ENCODE data around the gene PITX3. TPM values are rescaled to one million over a fixed set of nuclear protein-coding genes. Genes with fewer than 3 reads are reported as not detected.

The PITX3 gene
- total RNA-seq, 1 donor from 2014 or later, result 0.85 TPM

DNA sequence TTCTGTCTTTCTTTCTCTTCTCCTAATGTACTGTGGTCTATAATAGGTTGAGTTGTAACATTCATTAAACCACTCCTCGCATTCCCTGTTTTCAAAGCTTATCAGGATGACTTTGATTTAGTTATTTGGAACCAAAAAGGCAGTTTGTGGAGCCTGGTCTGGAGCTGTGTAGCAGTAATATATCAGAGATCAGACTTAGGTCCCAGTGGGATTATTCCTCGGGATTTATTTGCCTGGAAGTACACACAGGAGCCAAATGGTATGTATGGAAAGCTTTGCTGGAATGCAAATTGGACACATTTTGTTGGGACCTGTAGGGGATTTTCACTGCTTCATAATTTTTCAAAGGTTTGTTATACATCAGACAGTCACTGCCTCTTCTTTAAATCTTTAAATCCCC is 44.9 kb upstream of the PITX3 start:
- Histone ChIP-seq H3K4me3 (no peak overlapping the region), H3K36me3 (no peaks in the 10 kb centered on the region), H3K27me3 (ENCODE audit: low read depth) (no peaks in the 10 kb centered on the region), H3K9me3 (replicated peaks) (no peaks in the 10 kb centered on the region), H3K4me1 (peaks cover 96% of the 10 kb centered on the region), H3K27ac (replicated peaks) (peak overlapping the region; percentile 27)
- intact Hi-C loops (cut with micrococcal nuclease), result no loop called here
- TF ChIP-seq, protein P1, sequence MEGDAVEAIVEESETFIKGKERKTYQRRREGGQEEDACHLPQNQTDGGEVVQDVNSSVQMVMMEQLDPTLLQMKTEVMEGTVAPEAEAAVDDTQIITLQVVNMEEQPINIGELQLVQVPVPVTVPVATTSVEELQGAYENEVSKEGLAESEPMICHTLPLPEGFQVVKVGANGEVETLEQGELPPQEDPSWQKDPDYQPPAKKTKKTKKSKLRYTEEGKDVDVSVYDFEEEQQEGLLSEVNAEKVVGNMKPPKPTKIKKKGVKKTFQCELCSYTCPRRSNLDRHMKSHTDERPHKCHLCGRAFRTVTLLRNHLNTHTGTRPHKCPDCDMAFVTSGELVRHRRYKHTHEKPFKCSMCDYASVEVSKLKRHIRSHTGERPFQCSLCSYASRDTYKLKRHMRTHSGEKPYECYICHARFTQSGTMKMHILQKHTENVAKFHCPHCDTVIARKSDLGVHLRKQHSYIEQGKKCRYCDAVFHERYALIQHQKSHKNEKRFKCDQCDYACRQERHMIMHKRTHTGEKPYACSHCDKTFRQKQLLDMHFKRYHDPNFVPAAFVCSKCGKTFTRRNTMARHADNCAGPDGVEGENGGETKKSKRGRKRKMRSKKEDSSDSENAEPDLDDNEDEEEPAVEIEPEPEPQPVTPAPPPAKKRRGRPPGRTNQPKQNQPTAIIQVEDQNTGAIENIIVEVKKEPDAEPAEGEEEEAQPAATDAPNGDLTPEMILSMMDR (IDR thresholded peaks at IDR 0.05; ENCODE audit: borderline replicate concordance), result no peak
- no peak for DNase-seq

DNA sequence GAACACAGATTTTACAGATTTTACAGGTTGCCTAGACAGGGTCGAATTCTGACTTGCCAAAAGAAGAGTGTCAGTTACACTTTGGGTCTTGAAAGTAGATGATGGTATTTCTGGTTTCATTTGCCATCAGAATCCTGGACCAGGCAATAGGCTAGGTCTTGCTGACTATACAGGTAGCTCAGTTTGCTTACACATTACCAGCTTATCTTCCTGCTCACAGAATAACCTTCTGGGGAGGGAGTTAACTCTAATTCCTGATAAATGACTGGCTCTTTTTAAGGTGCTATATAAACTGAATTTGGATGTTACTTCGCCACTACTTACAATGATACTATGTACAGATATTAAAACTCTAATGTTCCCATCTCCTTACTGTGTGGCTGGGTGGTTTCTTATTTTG is 43.8 kb upstream of the PITX3 start:
- TF ChIP-seq, protein P1 (IDR thresholded peaks at IDR 0.05; ENCODE audit: borderline replicate concordance), result no peak
- intact Hi-C loops (cut with micrococcal nuclease), result no loop called here
- H3K4me1 ChIP-seq, result peaks cover 96% of the 10 kb centered on the region

DNA sequence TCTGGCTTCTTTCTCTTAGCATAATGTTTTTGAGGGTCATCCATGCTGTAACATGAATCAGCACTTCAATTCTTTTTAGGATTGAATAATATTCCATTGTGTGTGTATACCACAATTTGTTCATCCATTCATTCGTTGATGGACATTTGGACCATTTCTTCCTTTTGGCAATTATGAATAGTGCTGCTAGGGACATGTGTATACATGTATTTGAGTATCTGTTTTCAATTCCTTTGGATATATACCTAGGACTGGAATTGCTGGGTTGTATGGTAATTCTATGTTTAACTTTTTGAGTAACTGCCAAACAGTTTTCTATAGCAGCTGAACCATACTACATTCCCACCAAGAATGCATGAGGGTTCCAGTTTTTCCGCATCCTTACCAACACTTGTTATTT is 43.2 kb upstream of the PITX3 start:
- Histone ChIP-seq H3K36me3 (no peaks in the 10 kb centered on the region), H3K4me1 (peaks cover 96% of the 10 kb centered on the region), H3K27me3 (ENCODE audit: low read depth) (no peaks in the 10 kb centered on the region), H3K27ac (replicated peaks) (no peak overlapping the region), H3K9me3 (replicated peaks) (no peaks in the 10 kb centered on the region), H3K4me3 (no peak overlapping the region)
- intact Hi-C loops (cut with micrococcal nuclease), result no loop called here
- no peak for DNase-seq
- TF ChIP-seq, protein P1 (IDR thresholded peaks at IDR 0.05; ENCODE audit: borderline replicate concordance), result no peak

More for the DNA sequence above, 43.8 kb upstream of the PITX3 start:
- Histone ChIP-seq H3K4me3 (no peak overlapping the region), H3K36me3 (no peaks in the 10 kb centered on the region), H3K27ac (replicated peaks) (no peak overlapping the region), H3K9me3 (replicated peaks) (no peaks in the 10 kb centered on the region), H3K27me3 (ENCODE audit: low read depth) (no peaks in the 10 kb centered on the region)
- DNase-seq, result no peak

DNA sequence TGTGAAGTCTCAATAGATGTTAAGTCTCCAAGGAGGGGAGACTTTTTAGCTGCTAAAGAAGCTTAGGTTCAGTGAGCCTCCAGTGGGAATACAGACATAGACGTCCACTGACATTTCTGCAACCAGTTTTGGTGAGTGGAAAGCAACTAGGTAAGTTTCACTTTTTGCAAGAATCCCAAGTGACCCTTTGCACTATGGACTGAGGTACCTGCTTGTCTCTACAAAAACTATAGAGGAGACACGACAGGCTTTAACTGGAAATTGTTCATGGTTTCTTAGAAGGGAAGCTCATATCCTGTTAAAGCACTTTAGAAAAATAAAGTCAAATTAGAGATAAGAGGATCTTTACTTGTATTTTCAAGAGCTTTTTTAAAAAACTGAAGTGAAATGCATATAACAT is 42.6 kb upstream of the PITX3 start:
- TF ChIP-seq, protein P1 (IDR thresholded peaks at IDR 0.05; ENCODE audit: borderline replicate concordance), result no peak
- DNase-seq, result no peak
- Histone ChIP-seq H3K27ac (replicated peaks) (peak overlapping the region; percentile 89), H3K4me3 (no peak overlapping the region), H3K27me3 (ENCODE audit: low read depth) (no peaks in the 10 kb centered on the region), H3K9me3 (replicated peaks) (no peaks in the 10 kb centered on the region), H3K36me3 (no peaks in the 10 kb centered on the region), H3K4me1 (peaks cover 96% of the 10 kb centered on the region)
- intact Hi-C loops (cut with micrococcal nuclease), result no loop called here

DNA sequence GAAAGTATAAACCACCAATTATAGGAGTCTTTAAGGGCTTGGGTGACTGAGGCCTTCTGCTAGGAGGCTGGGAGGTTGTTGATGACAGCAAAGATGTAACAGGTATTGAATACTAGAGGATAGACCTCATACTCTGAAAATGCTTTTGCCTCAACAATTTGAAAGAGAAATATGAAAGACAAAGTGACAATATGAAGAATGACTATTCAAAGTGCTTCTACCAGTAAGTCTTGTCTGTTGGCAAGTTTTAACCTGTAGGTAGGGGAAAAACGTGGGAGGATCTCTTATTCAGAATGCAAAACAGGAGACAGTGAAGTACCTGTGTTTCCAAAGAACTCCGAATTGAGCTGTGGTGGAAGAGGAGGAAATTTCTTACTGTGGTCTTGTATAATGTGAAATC is 42.2 kb upstream of the PITX3 start:
- Histone ChIP-seq H3K27me3 (ENCODE audit: low read depth) (no peaks in the 10 kb centered on the region), H3K9me3 (replicated peaks) (no peaks in the 10 kb centered on the region), H3K27ac (replicated peaks) (peak overlapping the region; percentile 89), H3K4me1 (peaks cover 97% of the 10 kb centered on the region), H3K36me3 (no peaks in the 10 kb centered on the region), H3K4me3 (no peak overlapping the region)
- TF ChIP-seq, protein P1 (IDR thresholded peaks at IDR 0.05; ENCODE audit: borderline replicate concordance), result no peak
- DNase-seq, result no peak
- intact Hi-C loops (cut with micrococcal nuclease), result no loop called here

DNA sequence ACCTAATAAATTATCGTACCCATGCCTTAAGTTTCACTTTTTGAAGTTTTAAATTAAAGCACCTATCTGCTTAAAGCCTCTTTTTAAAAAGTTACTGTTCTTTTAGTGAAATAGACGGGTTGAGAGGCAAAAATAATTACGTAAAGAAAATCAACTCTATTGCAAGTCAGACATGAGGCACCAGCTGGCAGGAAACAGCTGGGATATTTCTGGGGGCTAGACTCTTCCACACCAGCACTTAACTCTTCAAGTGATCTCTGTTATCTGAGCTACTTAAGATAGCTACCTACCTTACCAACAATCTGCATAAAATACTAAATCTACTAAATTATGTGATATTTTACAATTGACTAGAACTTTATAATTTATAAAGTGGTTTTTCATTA is 39.8 kb upstream of the PITX3 start:
- DNase-seq, result no peak
- intact Hi-C loops (cut with micrococcal nuclease), result no loop called here
- TF ChIP-seq, protein P1 (IDR thresholded peaks at IDR 0.05; ENCODE audit: borderline replicate concordance), result no peak
- H3K36me3 ChIP-seq, result peaks cover 8% of the 10 kb centered on the region
- peak overlapping the region; percentile 56 for H3K4me3 ChIP-seq
- peak overlapping the region; percentile 89 for H3K27ac ChIP-seq (replicated peaks)
- H3K4me1 ChIP-seq, result peaks cover 82% of the 10 kb centered on the region
- H3K9me3 ChIP-seq (replicated peaks), result no peaks in the 10 kb centered on the region
- H3K27me3 ChIP-seq (ENCODE audit: low read depth), result no peaks in the 10 kb centered on the region

Measured in left ventricle myocardium inferior (tissue), 1 donor.